ENCODE measurements around the gene ENTPD3.
"Not testable (repeated sequence)": the region's sequence is repeated elsewhere in the genome, so short reads cannot be mapped to it uniquely, and the experiment has no call there.

Gene ENTPD3

DNA sequence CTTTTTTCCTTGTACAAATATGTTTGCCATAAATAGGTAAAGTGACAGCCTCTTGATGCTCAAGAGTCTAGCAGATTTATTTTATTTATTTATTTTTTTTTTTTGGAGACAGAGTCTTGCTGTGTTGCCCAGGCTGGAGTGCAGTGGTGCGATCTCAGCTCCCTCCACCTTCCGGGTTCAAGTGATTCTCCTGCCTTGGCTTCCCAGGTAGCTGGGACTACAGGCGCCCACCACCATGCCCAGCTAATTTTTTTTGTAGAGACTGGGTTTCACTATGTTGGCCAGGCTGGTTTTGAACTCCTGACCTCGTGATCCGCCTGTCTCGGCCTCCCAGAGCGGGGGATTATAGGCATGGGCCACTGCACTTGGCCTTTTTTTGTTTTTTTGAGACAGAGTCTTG, 75.9 kb downstream of the ENTPD3 start:
- DNase-seq, result not testable (repeated sequence)

DNA sequence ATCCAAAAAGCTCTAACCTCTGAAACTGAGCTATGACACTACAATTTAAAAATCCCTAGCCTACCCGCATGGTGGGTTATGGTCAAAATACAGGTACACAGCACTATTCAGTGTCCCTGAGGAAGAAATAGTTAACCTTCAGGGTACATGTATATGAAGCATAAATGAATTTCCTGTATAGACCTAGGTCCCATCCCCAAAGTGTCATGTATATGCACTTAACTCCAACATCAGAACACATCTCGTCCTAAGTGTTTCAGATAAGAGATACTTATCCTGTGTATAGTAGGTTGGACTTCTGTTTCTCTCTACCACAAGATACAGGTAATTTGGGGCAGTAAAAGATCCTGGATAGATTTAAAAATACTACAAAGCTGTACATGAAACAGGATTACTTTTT, 76.6 kb downstream of the ENTPD3 start:
- DNase-seq, result no peak

DNA sequence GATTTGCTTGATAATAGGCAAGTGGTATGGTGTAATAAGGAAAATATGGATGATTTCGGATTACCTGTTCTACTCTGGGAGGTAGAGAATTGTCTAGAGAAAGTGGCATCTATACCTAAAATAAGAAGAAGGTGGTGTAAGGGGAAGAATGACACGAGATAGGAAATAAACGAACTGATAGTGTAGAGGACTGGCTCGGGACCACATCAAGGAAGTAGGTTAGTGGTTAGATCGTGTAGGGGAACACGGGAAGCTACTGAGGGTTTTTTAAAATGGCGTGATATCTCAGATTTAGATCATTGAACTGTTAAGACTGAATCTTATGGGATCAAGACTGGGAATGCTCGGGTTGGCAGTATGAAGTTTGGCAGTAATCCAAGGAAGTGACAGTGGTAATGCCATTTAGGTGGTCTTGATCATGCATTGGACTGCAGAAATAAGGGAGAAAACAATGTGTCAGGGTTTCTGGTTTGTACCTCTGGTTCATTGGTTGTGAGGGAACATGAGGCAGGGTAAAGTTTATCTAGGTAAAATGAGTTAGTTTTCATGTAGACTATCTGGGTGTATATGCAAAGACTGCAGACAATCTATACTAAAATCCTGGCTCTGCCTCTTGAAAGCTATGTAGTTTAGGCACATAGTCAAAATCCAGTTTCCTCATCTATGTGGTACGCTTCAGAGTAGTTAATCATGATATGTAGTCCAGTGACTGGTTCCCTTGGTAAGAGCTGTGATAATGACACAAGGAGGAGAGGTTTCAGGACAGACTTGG, 77.5 kb downstream of the ENTPD3 start:
- no peak for DNase-seq

DNA sequence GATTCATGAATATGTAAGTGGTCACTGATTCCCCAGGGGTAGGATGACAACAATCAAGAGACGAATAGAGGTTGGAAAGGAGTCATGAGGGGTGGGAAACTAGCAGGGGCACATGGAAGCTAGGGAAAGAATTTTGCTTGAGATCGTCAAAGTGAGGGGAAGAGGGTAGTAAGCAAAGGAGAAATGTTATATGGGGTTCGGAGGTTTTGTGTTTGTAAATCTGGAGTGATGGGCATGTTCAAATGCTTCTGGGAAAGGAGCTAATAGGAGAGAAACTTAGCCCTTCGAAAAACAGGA, 78.1 kb downstream of the ENTPD3 start:
- DNase-seq, result no peak

DNA sequence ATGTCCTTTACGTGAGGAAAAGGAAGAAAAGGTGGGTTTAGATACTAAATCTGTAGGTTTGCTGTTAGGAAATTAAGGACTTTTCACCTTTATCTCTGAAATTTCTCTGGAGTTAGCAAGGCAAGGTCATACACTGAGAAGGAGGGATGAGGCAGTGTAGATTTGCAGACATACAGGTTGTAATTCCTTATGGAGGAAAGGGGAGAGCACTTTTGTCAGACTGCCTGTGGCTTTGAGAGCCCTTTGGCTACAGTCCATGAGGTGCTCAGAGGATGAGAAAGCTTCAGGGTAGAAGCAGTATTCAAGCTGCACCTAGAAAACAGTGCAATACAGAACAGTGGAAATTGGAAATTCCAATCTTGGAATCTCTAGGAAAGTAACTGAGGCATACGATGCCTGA, 78.5 kb downstream of the ENTPD3 start:
- no peak for DNase-seq

DNA sequence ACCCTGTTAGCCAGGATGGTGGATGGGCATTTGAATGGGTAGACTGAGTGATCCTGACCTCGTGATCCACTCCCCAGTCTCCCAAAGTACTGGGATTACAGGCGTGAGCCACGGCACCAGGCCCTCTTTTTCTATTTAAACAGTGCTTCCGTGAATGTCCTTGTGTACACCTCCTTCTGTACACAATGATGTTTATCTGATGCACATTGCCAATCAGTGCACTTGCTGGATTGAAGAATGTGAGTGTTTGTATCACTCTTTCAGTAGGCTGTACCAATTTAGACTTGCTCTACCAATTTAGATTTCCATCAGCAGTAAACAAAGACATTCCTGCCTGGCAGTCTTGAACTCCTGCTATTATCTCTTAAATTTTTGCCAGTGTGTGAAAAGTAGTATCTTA, 81.0 kb downstream of the ENTPD3 start:
- DNase-seq, result no peak

DNA sequence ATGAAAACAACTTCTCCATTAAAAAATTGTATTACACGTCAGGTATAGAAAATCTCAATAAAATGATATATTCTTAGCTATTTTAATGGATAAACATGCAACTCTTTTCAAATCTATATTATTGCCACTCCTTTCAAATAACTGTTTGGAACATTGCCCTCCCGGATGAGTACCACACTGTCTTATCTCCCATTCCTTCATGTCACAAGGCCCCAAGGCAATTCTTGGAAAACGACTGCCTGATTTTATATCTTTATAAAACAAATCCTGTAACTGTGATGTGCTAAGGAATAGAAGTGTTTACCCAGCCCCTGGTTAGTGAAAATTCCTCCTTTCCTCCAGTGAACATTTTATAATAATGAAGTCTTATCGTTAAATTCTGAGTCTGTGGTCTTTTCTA, 83.7 kb downstream of the ENTPD3 start:
- DNase-seq, result no peak

DNA sequence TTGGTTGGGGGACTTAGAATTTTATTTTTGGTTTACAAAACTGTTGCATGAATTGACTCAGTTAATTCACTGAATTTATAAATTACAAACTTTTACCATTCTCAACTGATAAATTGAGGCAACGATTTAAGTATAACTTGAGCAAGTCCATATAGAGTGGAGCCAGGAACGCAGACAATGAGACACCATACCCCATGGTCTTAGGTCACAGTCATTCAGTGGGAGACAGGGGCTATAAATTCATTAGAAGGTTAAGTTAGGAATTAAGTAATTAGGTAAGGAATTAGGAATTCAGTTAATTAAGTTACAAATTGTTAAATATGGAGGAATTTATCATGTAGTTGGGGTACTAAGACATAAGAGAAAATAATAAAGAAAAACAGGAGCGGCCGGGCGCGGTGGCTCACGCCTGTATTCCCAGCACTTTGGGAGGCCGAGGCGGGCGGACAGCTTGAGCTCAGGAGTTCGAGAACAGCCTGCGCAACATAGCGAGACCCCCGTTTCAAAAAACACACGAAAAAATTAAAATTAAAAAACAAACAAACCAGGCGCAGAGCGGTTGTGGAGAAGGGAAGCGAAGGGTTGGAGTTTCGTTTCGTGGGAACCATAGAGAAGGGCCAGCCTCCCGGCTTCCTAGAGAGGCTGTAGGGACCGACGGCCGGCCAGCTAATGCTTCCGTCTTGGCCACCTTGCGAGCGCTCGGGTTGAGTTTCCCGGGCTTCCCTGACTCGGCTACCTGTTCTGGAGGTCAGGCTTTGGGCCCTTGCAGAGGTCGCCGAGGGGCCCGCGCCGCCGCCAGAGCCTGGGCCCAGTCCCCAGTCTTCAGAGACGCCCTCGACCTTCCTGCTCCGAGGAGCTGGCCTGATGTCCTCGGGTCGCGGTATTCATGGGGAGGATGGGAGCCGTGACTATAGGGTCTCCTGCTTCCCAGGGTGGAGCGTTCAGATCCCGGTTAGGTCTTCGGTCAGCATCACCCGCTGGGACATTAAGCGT, 89.8 kb downstream of the ENTPD3 start, which contains the start of gene ZNF619:
ZNF619 (plus strand) TSS at position 645 of the 993 bp plus-strand sequence. CDS start 858 bp downstream, outside the sequence.
- DNase-seq, result peak; percentile 78

DNA sequence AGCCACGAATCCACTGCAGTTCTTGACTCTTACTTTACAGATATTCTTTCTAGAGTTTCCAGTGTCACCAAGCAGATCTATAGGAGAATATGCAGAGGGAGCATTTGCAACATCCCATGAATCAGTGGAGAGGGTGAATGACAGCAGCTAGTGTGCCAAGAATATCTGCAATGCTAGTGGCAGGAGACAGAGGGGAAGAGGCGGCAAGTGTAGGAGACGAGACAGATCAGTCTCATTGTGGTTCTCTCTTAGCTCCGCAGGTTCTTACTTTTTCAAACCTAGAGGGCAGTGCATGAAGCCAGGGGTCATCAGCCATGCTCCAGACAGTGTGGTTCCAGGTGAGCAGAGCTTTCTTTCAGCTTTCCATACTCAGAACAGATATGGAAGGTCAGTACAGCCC, 90.7 kb downstream of the ENTPD3 start:
- no peak for DNase-seq

All from left hindlimb (tissue), 1 donor.